Neural progenitor cell (in vitro differentiated cells): Measurements from ENCODE around the gene KMT2E. TPM values are rescaled to one million over a fixed set of nuclear protein-coding genes. Genes with fewer than 3 reads are reported as not detected.

Source experiments
- DNase-seq: peaks from one replicate; pipeline ENCODE4 v3.0.0-alpha.2; 2016; ENCODE audit warnings: low spot score
- H2AFZ ChIP-seq: fragments of 200-600 bp; sonication (generic); replicated peaks from 2 replicates; pipeline ENCODE4 v1.6.1; 2016; ENCODE audit warnings: antibody characterized with exemption
- H3F3A ChIP-seq: fragments of 200-600 bp; sonication (generic); 2 replicates; pipeline ENCODE4 v1.6.1; 2016; ENCODE audit warnings: antibody characterized with exemption, low read depth
- H3K27ac ChIP-seq: fragments of 200-600 bp; sonication (generic); 2 replicates; pipeline ENCODE4 v1.5.1; 2016; ENCODE audit warnings: mild to moderate bottlenecking
- H3K27me3 ChIP-seq: fragments of 200-600 bp; sonication (generic); 2 replicates; pipeline ENCODE4 v1.6.1; 2016; ENCODE audit warnings: mild to moderate bottlenecking, moderate library complexity
- H3K36me3 ChIP-seq: fragments of 200-600 bp; sonication (generic); 2 replicates; pipeline ENCODE4 v1.5.1; 2016
- H3K4me1 ChIP-seq: fragments of 200-600 bp; sonication (generic); 2 replicates; pipeline ENCODE4 v1.6.1; 2016; ENCODE audit warnings: mixed run types
- H3K4me2 ChIP-seq: fragments of 200-600 bp; sonication (generic); 2 replicates; pipeline ENCODE4 v1.6.1; 2016
- H3K4me3 ChIP-seq: fragments of 200-600 bp; sonication (generic); 2 replicates; pipeline ENCODE4 v1.5.1; 2016
- H3K79me2 ChIP-seq: fragments of 200-600 bp; sonication (generic); 2 replicates; pipeline ENCODE4 v1.6.1; 2016; ENCODE audit warnings: low read depth
- H3K9ac ChIP-seq: fragments of 200-600 bp; sonication (generic); 2 replicates; pipeline ENCODE4 v1.6.1; 2016
- H3K9me3 ChIP-seq: fragments of 200-600 bp; sonication (generic); 2 replicates; pipeline ENCODE4 v1.5.1; 2016; ENCODE audit warnings: low read depth
- H4K20me1 ChIP-seq: fragments of 200-600 bp; sonication (generic); 2 replicates; pipeline ENCODE4 v1.6.1; 2016; ENCODE audit warnings: low read depth
- H3K27ac Mint-ChIP-seq: 3 replicates; pipeline ENCODE4 v1.8.0; 2021; ENCODE audit warnings: mixed read lengths
- H3K27me3 Mint-ChIP-seq: 2 replicates; pipeline ENCODE4 v1.8.0; 2022; ENCODE audit warnings: low read depth, mild to moderate bottlenecking, inconsistent platforms, moderate library complexity, mixed read lengths; ENCODE audit not compliant: insufficient read depth
- H3K36me3 Mint-ChIP-seq: 3 replicates; pipeline ENCODE4 v1.8.0; 2021; ENCODE audit warnings: mixed read lengths
- H3K4me1 Mint-ChIP-seq: 3 replicates; pipeline ENCODE4 v1.8.0; 2021; ENCODE audit warnings: mixed read lengths
- H3K4me3 Mint-ChIP-seq: 3 replicates; pipeline ENCODE4 v1.8.0; 2021; ENCODE audit warnings: mild to moderate bottlenecking, moderate library complexity, mixed read lengths
- H3K9me3 Mint-ChIP-seq: 3 replicates; pipeline ENCODE4 v1.8.0; 2020; ENCODE audit warnings: mixed read lengths
- EZH2 ChIP-seq: fragments of 200-600 bp; sonication (generic); IDR thresholded peaks from 2 replicates; pipeline ENCODE4 v1.6.1; 2017; ENCODE audit warnings: antibody characterized with exemption, mild to moderate bottlenecking, moderate library complexity
- EZH2phosphoT487 ChIP-seq: fragments of 200-600 bp; sonication (generic); IDR thresholded peaks from 2 replicates; pipeline ENCODE4 v1.6.1; 2017; ENCODE audit warnings: antibody characterized with exemption
- total RNA-seq: library from RNA; depleted of rRNA; stranded (reverse); fragments of >200 nt; gene quantifications from 2 replicates; pipeline ENCODE4 v1.2.3, GENCODE V29; 2015; ENCODE audit warnings: low replicate concordance
- TF ChIP-seq, protein P1 (sequence below): fragments of 200-600 bp; sonication (generic); IDR thresholded peaks from 2 replicates; pipeline ENCODE4 v1.5.1; 2017; ENCODE audit warnings: antibody characterized with exemption, mild to moderate bottlenecking

Gene KMT2E
- total RNA-seq, 1 donor from 2014 or later, result 124 TPM

DNA sequence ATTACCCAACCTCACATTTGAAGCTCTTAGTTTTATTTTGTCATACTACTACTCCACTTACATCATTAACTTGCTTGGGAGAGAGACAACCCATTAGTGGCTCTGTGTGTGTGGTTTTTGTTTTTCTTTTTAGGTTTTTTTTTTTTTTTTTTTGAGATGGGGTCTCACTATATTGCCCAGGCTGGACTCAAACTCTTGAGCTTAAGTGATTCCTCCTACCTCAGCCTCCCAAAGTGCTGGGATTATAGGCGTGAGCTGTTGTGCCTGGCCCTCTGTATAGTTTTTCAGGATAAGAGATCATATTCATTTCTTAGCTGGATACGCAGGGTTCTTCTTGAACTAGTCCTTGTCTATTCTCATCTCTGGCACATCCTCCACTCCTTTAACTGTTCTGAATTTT is 41.1 kb downstream of the KMT2E start:
- H3K36me3 ChIP-seq, result peaks cover 7% of the 10 kb centered on the region
- H3F3A ChIP-seq, result peaks cover 9% of the 10 kb centered on the region
- no peak overlapping the region for H3K9ac ChIP-seq
- no peak overlapping the region for H3K27ac ChIP-seq
- peaks cover 98% of the 10 kb centered on the region for H3K79me2 ChIP-seq
- H3K4me1 Mint-ChIP-seq, result no peaks in the 10 kb centered on the region
- no peak overlapping the region for H3K4me3 Mint-ChIP-seq
- H3K4me3 ChIP-seq, result no peak overlapping the region
- no peak for TF ChIP-seq EZH2
- TF ChIP-seq EZH2phosphoT487, result no peak
- TF ChIP-seq, protein P1, sequence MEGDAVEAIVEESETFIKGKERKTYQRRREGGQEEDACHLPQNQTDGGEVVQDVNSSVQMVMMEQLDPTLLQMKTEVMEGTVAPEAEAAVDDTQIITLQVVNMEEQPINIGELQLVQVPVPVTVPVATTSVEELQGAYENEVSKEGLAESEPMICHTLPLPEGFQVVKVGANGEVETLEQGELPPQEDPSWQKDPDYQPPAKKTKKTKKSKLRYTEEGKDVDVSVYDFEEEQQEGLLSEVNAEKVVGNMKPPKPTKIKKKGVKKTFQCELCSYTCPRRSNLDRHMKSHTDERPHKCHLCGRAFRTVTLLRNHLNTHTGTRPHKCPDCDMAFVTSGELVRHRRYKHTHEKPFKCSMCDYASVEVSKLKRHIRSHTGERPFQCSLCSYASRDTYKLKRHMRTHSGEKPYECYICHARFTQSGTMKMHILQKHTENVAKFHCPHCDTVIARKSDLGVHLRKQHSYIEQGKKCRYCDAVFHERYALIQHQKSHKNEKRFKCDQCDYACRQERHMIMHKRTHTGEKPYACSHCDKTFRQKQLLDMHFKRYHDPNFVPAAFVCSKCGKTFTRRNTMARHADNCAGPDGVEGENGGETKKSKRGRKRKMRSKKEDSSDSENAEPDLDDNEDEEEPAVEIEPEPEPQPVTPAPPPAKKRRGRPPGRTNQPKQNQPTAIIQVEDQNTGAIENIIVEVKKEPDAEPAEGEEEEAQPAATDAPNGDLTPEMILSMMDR, result no peak
- H3K9me3 ChIP-seq, result no peaks in the 10 kb centered on the region
- H3K27me3 Mint-ChIP-seq, result peaks cover 4% of the 10 kb centered on the region
- no peak for DNase-seq
- peaks cover 95% of the 10 kb centered on the region for H4K20me1 ChIP-seq
- no peak overlapping the region for H3K4me2 ChIP-seq
- H3K4me1 ChIP-seq, result no peaks in the 10 kb centered on the region
- no peak overlapping the region for H3K27ac Mint-ChIP-seq
- H3K27me3 ChIP-seq, result no peaks in the 10 kb centered on the region
- H2AFZ ChIP-seq, result no peak overlapping the region
- H3K9me3 Mint-ChIP-seq, result no peaks in the 10 kb centered on the region
- peaks cover 30% of the 10 kb centered on the region for H3K36me3 Mint-ChIP-seq

DNA sequence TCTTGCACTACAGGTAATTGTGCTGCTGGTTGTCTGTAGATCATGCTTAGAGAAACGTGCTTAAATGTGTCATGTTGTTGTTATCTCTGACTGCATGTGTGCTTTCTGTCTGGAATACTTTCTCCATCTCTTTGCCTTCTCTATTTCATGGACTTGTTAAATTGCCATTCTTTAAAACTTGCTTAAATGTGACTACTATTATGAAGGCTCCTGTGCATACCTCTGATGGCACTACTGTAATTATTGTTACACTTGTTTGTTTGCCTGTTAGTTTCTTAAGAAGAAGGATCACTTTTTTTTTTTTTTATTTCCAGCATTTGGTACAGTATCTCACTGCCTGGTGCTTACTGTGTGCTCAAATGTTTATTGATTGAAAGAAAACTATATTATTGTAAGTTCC is 41.6 kb downstream of the KMT2E start:
- no peak for TF ChIP-seq EZH2phosphoT487
- H2AFZ ChIP-seq, result no peak overlapping the region
- H3K79me2 ChIP-seq, result peaks cover 98% of the 10 kb centered on the region

DNA sequence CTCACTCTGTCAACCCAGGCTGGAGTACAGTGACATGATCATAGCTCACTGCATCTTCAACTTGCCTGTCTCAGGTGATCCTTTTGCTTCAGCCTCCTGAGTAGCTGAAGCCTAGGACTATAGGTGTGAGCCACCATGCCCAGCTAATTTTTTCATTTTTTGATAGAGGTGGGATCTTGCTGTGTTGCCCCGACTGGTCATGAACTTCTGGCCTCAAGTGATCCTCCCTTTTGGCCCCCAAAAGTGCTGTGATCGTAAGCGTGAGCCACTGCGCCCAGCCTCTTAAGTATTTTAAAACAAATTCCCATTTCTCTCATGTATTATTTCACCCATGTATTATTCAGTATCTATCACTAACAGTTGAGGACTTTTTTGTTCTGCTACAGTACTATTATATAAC is 43.5 kb downstream of the KMT2E start:
- H3F3A ChIP-seq, result peaks cover 12% of the 10 kb centered on the region
- peaks cover 98% of the 10 kb centered on the region for H4K20me1 ChIP-seq
- Mint-ChIP-seq H3K36me3 (peaks cover 19% of the 10 kb centered on the region), H3K4me3 (no peak overlapping the region), H3K9me3 (no peaks in the 10 kb centered on the region), H3K27me3 (peaks cover 7% of the 10 kb centered on the region), H3K27ac (no peak overlapping the region), H3K4me1 (no peaks in the 10 kb centered on the region)
- peaks cover 7% of the 10 kb centered on the region for H3K36me3 ChIP-seq
- no peak overlapping the region for H3K4me2 ChIP-seq
- no peaks in the 10 kb centered on the region for H3K9me3 ChIP-seq
- H2AFZ ChIP-seq, result no peak overlapping the region
- no peak for TF ChIP-seq EZH2phosphoT487
- TF ChIP-seq EZH2, result no peak
- TF ChIP-seq, protein P1, result no peak
- DNase-seq, result no peak
- no peaks in the 10 kb centered on the region for H3K4me1 ChIP-seq
- H3K79me2 ChIP-seq, result peaks cover 98% of the 10 kb centered on the region
- H3K9ac ChIP-seq, result no peak overlapping the region
- no peaks in the 10 kb centered on the region for H3K27me3 ChIP-seq
- H3K4me3 ChIP-seq, result no peak overlapping the region
- H3K27ac ChIP-seq, result no peak overlapping the region

More for the DNA sequence above, 41.6 kb downstream of the KMT2E start:
- H3K4me2 ChIP-seq, result no peak overlapping the region
- Mint-ChIP-seq H3K4me1 (no peaks in the 10 kb centered on the region), H3K36me3 (peaks cover 27% of the 10 kb centered on the region), H3K4me3 (no peak overlapping the region), H3K27me3 (peaks cover 7% of the 10 kb centered on the region), H3K9me3 (no peaks in the 10 kb centered on the region), H3K27ac (no peak overlapping the region)
- H3K4me3 ChIP-seq, result no peak overlapping the region
- no peak for DNase-seq
- H3K4me1 ChIP-seq, result no peaks in the 10 kb centered on the region
- no peaks in the 10 kb centered on the region for H3K27me3 ChIP-seq
- peaks cover 7% of the 10 kb centered on the region for H3K36me3 ChIP-seq
- no peak overlapping the region for H3K9ac ChIP-seq
- H4K20me1 ChIP-seq, result peaks cover 95% of the 10 kb centered on the region
- H3K9me3 ChIP-seq, result no peaks in the 10 kb centered on the region
- H3F3A ChIP-seq, result peaks cover 9% of the 10 kb centered on the region
- no peak overlapping the region for H3K27ac ChIP-seq

DNA sequence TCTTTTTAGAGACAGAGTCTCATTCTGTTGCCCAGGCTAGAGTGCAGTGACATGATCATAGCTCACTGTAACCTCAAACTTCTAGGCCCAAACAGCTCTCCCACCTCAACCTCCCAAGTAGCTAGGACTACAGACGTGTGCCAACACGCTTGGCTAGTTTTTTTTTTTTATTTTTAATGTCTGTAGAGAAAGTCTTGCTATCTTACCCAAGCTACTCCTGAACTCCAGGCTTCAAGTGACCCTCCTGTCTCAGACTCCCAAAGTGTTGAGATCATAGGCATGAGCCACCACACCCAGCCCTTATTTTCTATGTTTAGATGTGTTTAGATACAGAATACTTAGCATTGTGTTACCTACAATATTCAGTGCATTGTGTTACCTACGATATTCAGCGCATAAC is 46.4 kb downstream of the KMT2E start:
- Mint-ChIP-seq H3K27ac (no peak overlapping the region), H3K36me3 (peaks cover 20% of the 10 kb centered on the region), H3K9me3 (no peaks in the 10 kb centered on the region), H3K4me3 (no peak overlapping the region), H3K4me1 (peaks cover 7% of the 10 kb centered on the region), H3K27me3 (peaks cover 3% of the 10 kb centered on the region)
- H4K20me1 ChIP-seq, result peaks cover 99% of the 10 kb centered on the region
- DNase-seq, result no peak
- no peak overlapping the region for H3K4me2 ChIP-seq
- TF ChIP-seq EZH2 (no peak), EZH2phosphoT487 (no peak)
- TF ChIP-seq, protein P1, result no peak
- H3K9me3 ChIP-seq, result no peaks in the 10 kb centered on the region
- no peak overlapping the region for H3K9ac ChIP-seq
- no peaks in the 10 kb centered on the region for H3K27me3 ChIP-seq
- peaks cover 97% of the 10 kb centered on the region for H3K79me2 ChIP-seq
- no peak overlapping the region for H3K27ac ChIP-seq
- no peak overlapping the region for H2AFZ ChIP-seq
- no peaks in the 10 kb centered on the region for H3K4me1 ChIP-seq
- peaks cover 29% of the 10 kb centered on the region for H3K36me3 ChIP-seq
- H3F3A ChIP-seq, result peaks cover 39% of the 10 kb centered on the region
- no peak overlapping the region for H3K4me3 ChIP-seq
